ENCODE data around the gene SORCS2.

The SORCS2 gene

DNA sequence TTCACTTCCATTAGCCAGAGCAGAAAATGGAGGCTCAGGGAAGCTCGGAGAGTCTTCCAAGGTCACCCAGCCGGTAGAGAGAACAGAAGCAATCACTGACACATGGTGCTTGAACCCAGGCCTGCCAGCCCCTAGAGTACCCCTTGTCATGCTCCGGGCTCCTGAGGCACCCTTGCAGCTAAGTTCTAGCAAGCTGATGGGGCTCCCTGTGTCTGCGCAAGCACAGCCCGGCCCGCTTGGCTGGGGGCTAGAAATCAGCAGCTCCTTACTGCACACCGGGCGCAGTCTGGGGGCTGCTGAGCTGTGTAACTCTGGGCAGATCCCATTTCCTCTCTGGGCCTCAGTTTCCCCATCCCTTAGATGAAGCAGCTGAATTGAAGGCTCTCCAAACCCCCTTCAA is 344.5 kb downstream of the SORCS2 start:
- H3K4me1 ChIP-seq (ENCODE audit: control insufficient read depth, low read length): peaks cover 19% of the 10 kb centered on the region
- no peak overlapping the region for H3K27ac ChIP-seq (ENCODE audit: low read depth, low read length)
- H3K4me3 ChIP-seq (ENCODE audit: low read length): no peak overlapping the region
- no peak for TF ChIP-seq EZH2phosphoT487 (IDR thresholded peaks at IDR 0.05; ENCODE audit: borderline replicate concordance, low read length)
- TF ChIP-seq, protein P1, sequence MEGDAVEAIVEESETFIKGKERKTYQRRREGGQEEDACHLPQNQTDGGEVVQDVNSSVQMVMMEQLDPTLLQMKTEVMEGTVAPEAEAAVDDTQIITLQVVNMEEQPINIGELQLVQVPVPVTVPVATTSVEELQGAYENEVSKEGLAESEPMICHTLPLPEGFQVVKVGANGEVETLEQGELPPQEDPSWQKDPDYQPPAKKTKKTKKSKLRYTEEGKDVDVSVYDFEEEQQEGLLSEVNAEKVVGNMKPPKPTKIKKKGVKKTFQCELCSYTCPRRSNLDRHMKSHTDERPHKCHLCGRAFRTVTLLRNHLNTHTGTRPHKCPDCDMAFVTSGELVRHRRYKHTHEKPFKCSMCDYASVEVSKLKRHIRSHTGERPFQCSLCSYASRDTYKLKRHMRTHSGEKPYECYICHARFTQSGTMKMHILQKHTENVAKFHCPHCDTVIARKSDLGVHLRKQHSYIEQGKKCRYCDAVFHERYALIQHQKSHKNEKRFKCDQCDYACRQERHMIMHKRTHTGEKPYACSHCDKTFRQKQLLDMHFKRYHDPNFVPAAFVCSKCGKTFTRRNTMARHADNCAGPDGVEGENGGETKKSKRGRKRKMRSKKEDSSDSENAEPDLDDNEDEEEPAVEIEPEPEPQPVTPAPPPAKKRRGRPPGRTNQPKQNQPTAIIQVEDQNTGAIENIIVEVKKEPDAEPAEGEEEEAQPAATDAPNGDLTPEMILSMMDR (IDR thresholded peaks at IDR 0.05; ENCODE audit: low read depth, low read length, poor library complexity, severe bottlenecking): no peak
- no peaks in the 10 kb centered on the region for H3F3A ChIP-seq (ENCODE audit: control insufficient read depth, insufficient read depth)
- H3K27me3 ChIP-seq (ENCODE audit: control insufficient read depth, low read length): no peaks in the 10 kb centered on the region
- H3K79me2 ChIP-seq (ENCODE audit: control insufficient read depth, low read length): no peaks in the 10 kb centered on the region
- H3K9me3 ChIP-seq (ENCODE audit: control insufficient read depth, insufficient read depth, low read length): peaks cover 5% of the 10 kb centered on the region; the same call in 1 of the 2 replicates
- no peaks in the 10 kb centered on the region for H3K36me3 ChIP-seq (ENCODE audit: control insufficient read depth, low read length)
- no peaks in the 10 kb centered on the region for H4K20me1 ChIP-seq (ENCODE audit: control insufficient read depth, insufficient read depth, low read depth, low read length)
- H3K4me2 ChIP-seq (ENCODE audit: low read length): no peak overlapping the region
- no peaks in the 10 kb centered on the region for H3K9me2 ChIP-seq (replicated peaks; ENCODE audit: control insufficient read depth, low read length)

DNA sequence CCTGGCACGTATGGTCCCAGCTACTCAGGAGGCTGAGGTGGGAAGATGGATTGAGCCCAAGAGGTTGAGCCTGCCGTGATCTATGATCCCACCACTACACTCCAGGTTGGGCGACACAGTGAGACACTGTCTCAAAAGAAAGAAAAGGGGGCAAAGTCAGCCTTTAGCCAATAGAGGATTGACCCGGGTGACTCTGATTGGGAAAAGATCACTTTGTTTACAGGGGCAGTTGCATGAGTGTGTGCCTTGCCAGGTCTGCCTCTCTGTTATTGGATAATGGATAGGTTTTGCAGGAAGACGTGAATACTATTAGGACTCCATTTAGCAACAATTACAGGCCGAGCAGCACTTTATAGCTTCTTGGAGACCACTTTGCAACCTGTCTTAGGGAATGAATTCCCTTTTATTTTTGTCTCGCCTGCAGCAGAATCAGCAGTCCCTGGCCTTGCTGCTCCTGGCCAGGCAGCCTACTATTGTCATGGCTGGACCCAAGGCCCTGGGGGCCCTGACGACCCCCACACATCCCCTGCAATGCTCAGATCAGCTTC is 345.6 kb downstream of the SORCS2 start:
- Histone ChIP-seq H3K4me3 (ENCODE audit: low read length) (no peak overlapping the region), H3K27me3 (ENCODE audit: control insufficient read depth, low read length) (no peaks in the 10 kb centered on the region), H3K4me1 (ENCODE audit: control insufficient read depth, low read length) (peaks cover 19% of the 10 kb centered on the region), H3F3A (ENCODE audit: control insufficient read depth, insufficient read depth) (no peaks in the 10 kb centered on the region), H4K20me1 (ENCODE audit: control insufficient read depth, insufficient read depth, low read depth, low read length) (no peaks in the 10 kb centered on the region), H3K9me2 (replicated peaks; ENCODE audit: control insufficient read depth, low read length) (no peaks in the 10 kb centered on the region), H3K36me3 (ENCODE audit: control insufficient read depth, low read length) (no peaks in the 10 kb centered on the region), H3K9me3 (ENCODE audit: control insufficient read depth, insufficient read depth, low read length) (peaks cover 5% of the 10 kb centered on the region; the same call in 1 of the 2 replicates), H3K79me2 (ENCODE audit: control insufficient read depth, low read length) (no peaks in the 10 kb centered on the region), H3K4me2 (ENCODE audit: low read length) (no peak overlapping the region), H3K27ac (ENCODE audit: low read depth, low read length) (no peak overlapping the region)
- no peak for TF ChIP-seq EZH2phosphoT487 (IDR thresholded peaks at IDR 0.05; ENCODE audit: borderline replicate concordance, low read length)

DNA sequence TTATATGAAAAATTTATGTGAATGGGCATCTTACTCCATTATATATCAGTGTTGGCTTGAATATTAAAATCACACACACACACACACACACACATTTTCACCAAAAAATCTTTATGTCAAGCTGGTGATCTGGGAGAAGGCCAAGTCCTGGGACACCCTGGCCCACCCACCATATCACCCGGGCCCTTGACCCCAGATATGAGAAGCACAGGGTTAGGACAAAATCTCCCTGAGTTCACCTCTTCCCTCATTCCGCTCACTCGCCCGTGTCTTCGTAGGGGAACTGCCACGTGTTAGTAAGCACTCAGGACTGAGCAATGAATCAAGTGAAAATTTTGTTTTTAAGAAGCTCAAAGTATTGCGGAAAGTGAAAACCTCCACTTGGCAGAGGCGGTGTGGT is 346.2 kb downstream of the SORCS2 start:
- no peak overlapping the region for H3K27ac ChIP-seq (ENCODE audit: low read depth, low read length)
- no peaks in the 10 kb centered on the region for H3F3A ChIP-seq (ENCODE audit: control insufficient read depth, insufficient read depth)
- peak overlapping the region; percentile 80 for H3K4me3 ChIP-seq (ENCODE audit: low read length)
- H3K36me3 ChIP-seq (ENCODE audit: control insufficient read depth, low read length): no peaks in the 10 kb centered on the region
- H3K9me2 ChIP-seq (replicated peaks; ENCODE audit: control insufficient read depth, low read length): no peaks in the 10 kb centered on the region
- no peaks in the 10 kb centered on the region for H4K20me1 ChIP-seq (ENCODE audit: control insufficient read depth, insufficient read depth, low read depth, low read length)
- peaks cover 5% of the 10 kb centered on the region; the same call in 1 of the 2 replicates for H3K9me3 ChIP-seq (ENCODE audit: control insufficient read depth, insufficient read depth, low read length)
- no peaks in the 10 kb centered on the region for H3K27me3 ChIP-seq (ENCODE audit: control insufficient read depth, low read length)
- no peak for TF ChIP-seq EZH2phosphoT487 (IDR thresholded peaks at IDR 0.05; ENCODE audit: borderline replicate concordance, low read length)
- TF ChIP-seq, protein P1 (IDR thresholded peaks at IDR 0.05; ENCODE audit: low read depth, low read length, poor library complexity, severe bottlenecking): no peak
- no peaks in the 10 kb centered on the region for H3K79me2 ChIP-seq (ENCODE audit: control insufficient read depth, low read length)
- H3K4me1 ChIP-seq (ENCODE audit: control insufficient read depth, low read length): peaks cover 19% of the 10 kb centered on the region
- H3K4me2 ChIP-seq (ENCODE audit: low read length): peak overlapping the region; percentile 89

DNA sequence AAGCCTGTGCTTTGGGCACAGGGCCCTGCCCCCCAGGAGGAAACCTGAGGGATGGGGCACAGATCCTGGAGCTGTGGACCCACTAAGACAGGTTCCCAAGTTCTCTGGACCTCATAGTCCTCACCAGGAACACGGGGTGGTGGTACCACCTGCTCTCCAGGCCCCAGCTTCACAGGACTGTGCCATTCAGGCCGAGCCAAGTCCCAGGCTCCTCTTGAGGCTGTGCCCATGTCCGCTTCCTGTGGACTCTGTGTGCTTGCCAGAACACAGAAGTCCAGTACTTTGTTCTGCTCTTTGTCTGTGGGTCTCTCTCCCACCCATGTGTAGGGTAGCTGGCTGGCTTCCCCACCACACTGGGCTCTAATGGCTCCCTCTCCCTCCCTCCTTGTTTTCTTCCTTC is 346.8 kb downstream of the SORCS2 start:
- no peaks in the 10 kb centered on the region for H3K79me2 ChIP-seq (ENCODE audit: control insufficient read depth, low read length)
- peak overlapping the region; percentile 89 for H3K4me2 ChIP-seq (ENCODE audit: low read length)
- peaks cover 19% of the 10 kb centered on the region for H3K4me1 ChIP-seq (ENCODE audit: control insufficient read depth, low read length)
- H3F3A ChIP-seq (ENCODE audit: control insufficient read depth, insufficient read depth): no peaks in the 10 kb centered on the region
- H3K9me2 ChIP-seq (replicated peaks; ENCODE audit: control insufficient read depth, low read length): no peaks in the 10 kb centered on the region; the same call in 1 of the 2 replicates
- TF ChIP-seq EZH2phosphoT487 (IDR thresholded peaks at IDR 0.05; ENCODE audit: borderline replicate concordance, low read length): no peak
- TF ChIP-seq, protein P1 (IDR thresholded peaks at IDR 0.05; ENCODE audit: low read depth, low read length, poor library complexity, severe bottlenecking): no peak
- no peaks in the 10 kb centered on the region for H3K27me3 ChIP-seq (ENCODE audit: control insufficient read depth, low read length)
- H4K20me1 ChIP-seq (ENCODE audit: control insufficient read depth, insufficient read depth, low read depth, low read length): no peaks in the 10 kb centered on the region
- peaks cover 5% of the 10 kb centered on the region; the same call in 1 of the 2 replicates for H3K9me3 ChIP-seq (ENCODE audit: control insufficient read depth, insufficient read depth, low read length)
- H3K27ac ChIP-seq (ENCODE audit: low read depth, low read length): peak overlapping the region; percentile 53
- peak overlapping the region; percentile 80 for H3K4me3 ChIP-seq (ENCODE audit: low read length)
- H3K36me3 ChIP-seq (ENCODE audit: control insufficient read depth, low read length): no peaks in the 10 kb centered on the region

All from DOHH2 (cell line).